NCI-H2107 treated with DMSO at 0.1 percent for 48 hours (cell line): ENCODE results near the gene EXOC6.
"Not testable (repeated sequence)": the region's sequence is repeated elsewhere in the genome, so short reads cannot be mapped to it uniquely, and the experiment has no call there.

ENCODE experiments used
- DNase-seq: peaks from one replicate; lab custom pipeline; 2025; ENCODE audit not compliant: unreplicated experiment; lab: John Stamatoyannopoulos, UW

Gene EXOC6

DNA sequence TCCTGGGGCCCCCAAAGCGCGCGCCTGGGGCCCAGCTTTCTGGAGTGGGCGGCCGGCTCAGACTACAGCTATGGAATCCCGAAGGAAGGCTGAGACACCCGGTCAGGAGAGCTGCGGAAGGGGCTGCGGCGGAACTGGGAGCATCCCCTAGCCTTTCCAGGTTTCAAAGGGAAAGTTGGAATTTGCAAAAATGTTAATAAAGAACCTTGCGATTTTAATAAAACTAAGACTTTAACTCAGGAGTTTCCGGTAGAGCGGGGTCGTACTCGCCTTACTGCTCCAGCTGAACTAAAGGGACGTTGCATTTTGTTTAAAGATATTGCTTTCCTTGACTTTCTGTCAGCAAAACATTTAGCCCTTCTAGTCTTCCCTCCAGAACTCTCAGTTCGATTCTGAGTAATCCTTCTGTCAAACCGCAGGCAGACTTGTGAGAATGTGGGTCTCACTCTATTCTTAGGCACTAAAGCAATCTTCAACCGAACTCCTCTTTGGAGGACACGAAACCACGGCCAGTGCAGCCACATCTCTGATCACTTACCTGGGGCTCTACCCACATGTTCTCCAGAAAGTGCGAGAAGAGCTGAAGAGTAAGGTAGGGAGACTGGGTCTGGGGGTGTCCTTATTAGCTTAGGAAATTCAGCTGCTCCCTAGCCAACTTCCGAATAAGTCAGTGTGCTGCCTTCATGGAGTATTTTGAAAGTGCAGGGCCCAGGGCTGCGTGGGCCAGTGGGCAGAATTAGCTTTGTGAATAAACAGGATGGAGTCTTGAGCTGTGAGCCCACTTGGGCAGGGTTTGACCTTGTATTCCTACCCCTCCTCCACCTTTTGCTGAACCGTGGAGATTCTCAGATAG lies 227.3 kb downstream of the EXOC6 start:
- no peak for DNase-seq

DNA sequence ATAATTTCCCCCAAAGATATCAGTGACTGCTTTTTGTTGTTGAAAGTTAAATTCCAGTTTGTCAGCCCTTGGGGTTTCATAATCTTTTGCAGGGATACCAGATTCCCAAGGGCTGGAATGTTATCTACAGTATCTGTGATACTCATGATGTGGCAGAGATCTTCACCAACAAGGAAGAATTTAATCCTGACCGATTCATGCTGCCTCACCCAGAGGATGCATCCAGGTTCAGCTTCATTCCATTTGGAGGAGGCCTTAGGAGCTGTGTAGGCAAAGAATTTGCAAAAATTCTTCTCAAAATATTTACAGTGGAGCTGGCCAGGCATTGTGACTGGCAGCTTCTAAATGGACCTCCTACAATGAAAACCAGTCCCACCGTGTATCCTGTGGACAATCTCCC lies 228.6 kb downstream of the EXOC6 start:
- no peak for DNase-seq

DNA sequence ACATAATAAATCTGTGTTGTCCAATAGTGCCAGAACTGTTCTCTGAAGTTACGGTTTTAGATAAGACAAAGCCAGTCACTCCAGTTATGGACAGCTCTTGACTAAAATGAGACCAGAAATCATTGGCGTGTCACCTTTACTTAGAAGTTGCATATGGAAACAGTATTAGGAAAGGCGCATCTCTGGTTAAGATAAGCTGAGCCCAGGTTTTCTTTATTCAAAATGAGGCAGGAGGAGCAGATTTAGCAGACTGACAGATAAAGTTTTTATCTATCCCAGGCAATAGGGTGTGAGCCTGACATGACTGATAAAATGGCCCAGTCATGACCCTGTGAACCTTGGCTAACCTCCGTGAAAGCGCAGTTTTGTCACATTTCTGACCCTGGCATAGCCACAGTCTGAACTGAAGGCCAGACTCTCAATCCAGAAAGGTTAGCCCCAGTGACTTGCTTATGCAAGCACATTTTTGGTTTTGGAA lies 229.6 kb downstream of the EXOC6 start:
- no peak for DNase-seq

DNA sequence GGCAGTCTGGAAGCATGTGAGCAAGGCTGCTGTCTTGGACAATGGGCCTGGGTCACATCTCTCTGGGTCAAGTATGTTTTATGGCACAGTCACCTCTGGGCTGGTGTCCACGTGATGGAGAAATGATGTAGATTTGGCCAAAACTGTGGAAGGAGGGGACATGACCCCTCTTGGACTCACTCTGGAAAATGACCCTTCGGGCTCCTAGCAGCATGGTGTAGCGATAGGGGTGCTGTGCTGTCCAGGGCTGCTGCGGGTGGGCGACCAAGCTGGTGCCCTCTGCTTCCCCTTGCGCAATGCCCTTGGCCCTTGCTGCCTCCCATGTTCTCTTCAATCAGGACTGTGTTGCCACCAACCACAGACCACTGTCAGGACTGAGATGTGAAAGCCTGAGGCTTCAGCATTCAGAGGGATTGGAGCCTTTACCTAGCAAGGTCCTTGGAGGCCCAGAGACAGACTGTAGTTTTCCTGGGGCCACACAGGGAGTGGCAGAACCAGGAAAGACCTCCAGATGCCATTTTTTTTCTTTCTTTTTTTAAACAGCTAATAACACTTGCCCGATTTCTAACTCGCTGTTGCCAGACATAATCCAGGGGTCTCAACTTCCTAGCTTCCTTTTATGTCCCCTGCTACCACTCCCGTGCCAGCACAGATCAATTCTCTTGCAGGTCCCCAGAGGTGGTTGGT lies 231.5 kb downstream of the EXOC6 start:
- no peak for DNase-seq

DNA sequence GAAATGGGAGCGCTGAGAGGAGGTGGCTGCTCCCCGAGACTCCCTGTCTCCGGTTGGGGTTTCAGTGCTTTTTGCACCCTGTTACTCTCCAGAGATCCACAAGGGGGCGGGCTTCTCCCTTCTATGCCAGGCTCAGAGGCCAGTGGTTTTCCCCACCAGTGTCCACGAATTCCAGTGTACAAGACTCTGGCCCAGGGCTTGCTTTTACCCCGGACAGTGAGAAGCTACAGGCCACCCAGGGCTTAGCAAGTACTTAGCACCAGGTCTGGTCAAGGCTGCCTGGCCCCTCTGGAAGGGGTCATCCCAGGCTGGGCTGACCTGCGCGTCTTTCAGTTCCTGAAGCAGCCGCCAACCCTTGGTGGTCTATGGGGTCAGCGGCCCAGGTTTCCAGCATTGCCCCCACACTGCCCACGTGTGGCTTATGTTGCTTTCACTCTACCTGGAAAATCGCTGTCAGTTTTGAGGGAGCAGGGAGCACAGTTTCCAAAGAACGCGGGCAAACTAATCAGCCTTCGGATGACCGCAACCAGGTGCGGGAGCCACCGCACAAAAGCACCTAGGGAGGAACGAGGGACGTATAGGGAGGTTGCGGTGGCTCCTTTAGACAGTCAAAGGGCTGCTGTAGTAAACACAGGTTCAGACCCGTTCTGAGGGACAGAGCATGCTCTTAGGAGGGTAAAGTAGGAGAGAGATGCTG lies 232.2 kb downstream of the EXOC6 start:
- peak; percentile 21 for DNase-seq

DNA sequence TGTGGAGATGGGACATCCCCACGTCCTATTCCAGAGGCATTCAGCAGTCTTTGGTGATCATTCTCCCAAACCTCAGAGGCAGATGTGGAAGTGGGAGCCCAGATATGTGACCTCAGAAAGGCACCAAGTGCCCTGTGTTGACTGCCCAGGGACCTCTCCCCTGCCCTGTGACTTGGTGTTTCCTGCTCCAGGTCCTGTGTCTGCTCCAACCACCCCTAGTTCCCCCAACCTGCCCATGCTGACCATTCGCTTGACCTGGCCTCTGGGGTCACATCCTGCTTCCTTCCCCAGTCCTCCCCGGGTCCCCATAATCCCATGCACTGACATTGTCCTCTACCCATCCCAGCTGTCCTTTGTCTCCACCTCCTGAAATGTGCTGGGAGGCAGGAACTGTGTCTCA lies 233.0 kb downstream of the EXOC6 start:
- DNase-seq: no peak

DNA sequence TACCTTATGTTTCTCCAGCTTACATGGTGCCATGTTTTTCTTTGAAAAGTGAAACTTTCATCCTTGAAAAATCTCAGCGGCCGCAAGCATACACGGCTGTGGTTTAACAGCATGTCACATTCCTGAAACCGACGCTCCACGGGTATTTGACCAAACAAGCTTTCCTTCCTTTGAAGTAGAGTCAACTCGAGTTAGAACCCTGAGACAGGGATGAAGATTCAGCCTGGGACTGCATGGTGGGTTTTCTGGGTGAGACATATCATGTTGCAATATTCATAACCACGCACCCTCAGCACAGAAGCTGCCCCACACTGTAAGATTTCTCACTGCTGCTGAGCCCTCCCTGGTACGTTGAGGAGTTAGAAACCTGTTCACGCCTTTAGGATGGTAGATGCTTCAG lies 233.5 kb downstream of the EXOC6 start:
- DNase-seq: no peak

DNA sequence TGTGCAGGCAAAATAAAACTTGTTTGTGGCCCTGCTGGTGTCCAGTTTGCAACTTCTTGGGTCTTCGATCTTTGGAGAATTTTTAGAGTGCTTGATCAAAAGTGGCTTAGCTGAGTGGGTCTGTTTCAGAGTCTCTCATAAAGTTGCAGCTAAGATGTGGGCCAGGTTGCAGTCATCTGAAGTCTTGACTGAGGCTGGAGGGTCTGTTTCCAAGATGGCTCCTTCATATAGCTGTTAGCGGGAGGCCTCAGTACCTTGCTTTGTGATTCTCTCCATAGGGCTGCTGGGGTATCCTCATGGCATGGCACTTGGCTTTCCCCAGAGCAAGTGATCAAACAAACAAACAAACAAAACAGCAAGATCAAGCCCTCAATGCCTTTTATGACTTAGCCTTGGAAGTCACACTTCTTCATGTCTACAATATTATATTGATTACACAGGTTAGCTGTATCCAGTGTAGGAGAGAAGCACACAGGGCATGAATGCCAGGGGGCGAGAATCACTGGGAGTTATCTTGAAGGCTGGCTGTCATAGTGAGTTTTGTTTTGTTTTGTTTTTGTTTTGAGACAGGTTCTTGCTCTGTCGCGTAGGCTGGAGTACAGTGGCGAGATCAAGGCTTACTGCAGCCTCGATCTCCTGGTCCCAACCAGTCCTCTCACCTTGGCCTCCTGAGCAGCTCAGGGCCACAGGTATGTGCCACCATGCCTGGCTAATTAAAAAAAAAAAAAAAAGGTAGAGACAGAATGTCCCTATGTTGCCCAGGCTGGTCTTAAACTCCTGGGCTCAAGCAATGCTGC lies 235.6 kb downstream of the EXOC6 start:
- no peak for DNase-seq

DNA sequence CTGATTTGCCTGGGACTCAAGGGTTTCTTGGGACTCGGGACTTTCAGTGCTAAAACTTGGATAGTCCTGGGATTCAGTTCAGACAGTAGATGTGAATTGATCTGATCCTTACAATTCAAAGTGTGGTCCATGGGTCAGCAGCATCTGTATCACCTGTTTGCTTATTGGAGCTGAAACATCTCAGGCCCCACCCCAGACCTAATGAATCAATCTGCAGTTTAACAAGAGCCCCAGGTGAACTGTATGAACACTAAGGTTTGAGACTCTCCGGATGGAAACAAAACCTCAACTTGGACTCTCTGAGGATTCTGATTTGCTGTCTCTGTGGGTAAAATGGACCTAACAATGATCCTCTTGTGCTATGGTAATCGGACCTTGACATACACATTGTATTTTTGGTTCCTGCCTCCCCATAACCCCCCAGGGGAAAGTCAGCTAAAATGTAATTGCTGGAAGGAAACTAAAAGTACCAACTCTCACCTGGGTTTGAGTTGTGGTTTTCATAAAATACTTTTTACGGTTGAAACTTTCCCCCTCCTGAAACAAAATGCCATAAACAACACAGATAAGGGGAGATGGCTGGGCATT lies 237.0 kb downstream of the EXOC6 start:
- DNase-seq: no peak

DNA sequence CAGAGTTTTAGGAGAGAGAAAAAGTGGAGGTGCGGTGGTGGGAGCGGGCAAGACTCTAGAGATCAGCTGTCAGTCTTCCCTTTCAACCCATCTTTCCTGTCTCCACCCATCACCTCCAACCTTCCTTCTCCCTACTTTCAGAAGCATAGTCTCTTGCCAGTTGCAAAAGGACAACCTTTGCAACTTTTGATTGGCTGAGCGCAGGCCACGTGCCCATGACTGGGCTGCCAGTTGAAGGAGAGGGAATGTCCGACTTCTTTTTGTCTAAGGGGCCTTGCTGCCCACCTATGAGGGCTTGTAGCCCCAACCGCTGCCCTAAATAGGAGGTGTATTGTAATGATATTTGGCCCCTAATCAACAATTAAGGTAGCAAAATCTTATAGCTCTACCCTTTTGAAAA lies 238.0 kb downstream of the EXOC6 start:
- DNase-seq: no peak

DNA sequence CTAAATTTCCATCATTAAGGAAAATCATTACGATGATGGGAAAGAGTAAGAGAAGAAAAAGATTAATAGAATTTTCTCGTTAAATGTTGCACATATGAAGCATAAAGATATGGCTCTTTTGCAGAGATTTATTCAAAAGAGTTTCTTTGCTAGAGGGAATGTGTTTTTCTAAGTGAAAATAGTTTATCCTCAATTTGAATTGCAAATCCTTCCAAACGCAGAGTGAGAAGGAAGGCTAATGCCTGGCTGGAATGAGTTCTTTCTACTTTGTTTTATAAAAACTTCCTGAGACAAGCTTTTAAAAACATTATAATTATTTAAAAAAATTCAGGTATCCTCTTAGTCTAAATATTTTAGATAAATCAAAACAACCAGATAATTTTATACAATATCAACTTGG lies 239.5 kb downstream of the EXOC6 start:
- no peak for DNase-seq

DNA sequence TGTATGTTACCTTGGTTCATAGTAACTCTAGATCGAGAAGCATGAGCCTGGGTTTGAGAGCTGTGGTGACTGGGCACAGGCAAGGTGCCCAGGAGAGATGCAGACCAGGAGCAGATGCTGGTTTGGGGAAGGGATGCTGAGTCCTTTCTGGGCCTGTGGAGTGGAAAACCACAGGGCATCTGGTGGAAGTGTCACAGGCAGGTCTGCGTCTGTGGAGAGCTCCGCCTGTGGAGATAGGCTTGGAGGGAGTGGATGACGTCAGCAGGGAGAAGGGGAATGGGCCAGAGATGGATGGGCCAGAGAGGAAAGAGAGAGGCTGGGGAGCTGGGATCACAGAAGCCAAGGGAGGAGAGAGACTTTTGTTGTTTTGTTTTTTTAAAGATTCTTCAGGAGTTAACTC lies 240.1 kb downstream of the EXOC6 start:
- DNase-seq: no peak

DNA sequence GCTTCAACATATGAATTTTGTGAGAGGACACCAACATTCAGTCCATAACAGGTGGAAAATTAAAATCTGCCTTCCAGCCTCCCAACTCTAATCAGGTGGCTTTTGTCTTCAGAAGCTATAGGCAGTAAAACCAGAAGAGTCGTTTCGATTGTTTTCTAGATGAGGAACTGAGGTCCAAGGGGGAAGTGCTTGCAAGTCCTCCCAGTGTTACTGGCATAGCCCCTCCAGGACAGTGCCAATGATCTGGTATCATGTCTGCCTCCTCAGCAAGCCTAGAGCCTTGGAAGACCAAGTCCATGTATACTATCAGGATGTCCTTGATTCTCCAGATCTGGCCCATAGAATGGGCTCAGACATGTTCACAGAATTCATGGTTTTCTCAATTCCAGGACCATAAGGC lies 242.3 kb downstream of the EXOC6 start:
- DNase-seq: no peak

DNA sequence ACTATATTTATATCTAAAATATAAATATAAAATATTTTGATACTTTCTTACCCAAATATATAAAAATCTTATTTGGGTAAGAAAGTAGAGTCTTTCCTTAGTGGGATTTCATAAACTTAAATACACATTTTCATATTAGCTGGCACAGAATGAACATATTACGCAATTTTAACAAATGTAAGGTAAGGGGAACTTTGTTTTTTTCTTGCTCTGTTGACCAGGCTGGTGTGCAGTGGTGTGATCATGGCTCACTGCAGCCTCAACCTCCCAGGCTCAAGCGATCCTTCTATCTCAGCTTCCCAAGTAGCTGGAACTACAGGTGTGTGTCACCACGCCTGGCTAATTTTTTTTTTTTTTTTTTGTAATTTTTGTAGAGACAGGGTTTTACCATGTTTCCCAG lies 243.6 kb downstream of the EXOC6 start:
- no peak for DNase-seq

DNA sequence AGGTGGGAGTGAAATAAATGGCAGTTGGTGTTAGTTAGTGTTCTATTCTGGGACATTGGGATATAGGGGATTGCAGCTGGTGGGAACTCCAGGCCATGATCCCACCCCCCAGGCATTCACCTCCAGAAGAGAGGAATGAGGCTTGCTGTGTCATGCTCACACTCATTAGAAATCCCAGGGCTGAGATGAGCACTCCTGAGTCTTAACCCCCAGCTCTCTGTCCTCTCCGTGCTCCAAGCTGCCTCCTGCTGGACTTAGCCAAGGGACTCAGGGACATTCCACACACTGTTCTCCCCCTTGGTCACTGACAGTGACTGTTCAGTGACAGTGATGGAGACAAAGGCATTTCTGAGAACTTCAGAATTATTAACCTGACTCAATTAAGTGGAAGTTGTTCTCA lies 246.9 kb downstream of the EXOC6 start:
- no peak for DNase-seq

DNA sequence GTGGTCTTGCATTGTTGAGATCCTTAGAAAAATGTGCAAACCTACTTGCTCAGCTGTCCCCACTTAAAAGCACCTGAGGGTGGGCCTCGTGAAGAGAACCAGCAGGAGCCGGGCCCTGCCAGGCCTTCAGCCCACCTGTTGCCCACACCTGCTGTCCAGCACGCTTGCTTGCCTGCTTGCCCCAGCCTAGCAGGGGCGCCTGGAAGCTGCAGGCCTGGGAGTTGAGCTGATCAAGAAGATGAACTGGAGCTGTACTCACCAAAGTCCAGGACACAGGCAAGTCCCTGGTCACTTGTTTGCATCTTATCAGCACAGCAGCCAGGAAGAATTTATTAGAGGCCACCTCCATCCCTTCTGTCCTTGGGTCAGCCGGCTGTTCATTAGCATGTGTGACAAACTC lies 248.6 kb downstream of the EXOC6 start:
- DNase-seq: no peak

DNA sequence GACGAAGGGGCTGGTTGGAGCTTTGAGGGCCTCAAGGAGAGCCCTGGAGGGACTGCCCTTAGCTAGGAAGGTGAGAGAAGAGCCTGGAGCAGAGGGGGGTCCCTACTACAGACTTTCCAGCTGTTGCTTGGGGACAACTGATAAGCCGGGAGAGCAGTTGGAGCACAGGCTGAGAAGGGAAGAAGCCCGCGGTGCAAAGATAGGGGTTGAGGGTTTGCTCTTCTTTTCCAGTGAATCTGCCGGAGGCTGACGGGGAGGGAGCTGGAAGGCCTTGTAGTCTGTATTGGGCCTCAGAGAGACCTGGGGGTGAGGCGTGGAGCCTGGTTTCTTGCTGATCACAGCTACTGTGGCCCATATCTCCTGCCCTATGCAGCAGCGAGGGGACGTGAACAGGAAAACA lies 249.1 kb downstream of the EXOC6 start:
- no peak for DNase-seq

DNA sequence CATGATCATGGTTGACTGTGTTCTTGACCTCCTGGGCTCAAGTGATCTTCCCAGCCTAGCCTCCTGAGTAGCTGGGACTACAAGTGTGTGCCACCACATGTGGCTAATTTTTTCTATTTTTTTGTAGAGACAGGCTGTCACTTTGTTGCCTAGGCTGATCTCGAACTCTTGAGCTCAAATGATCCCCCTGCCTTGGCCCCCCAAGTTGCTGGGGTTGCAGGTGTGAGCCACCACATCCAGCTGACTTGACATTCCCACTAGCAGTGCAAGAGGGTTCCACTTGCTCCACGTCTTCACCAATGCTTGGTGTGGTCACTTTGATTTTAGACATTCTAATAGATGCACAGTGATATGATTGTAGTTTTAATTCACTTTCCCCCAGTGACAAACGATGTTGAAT lies 250.5 kb downstream of the EXOC6 start:
- no peak for DNase-seq

DNA sequence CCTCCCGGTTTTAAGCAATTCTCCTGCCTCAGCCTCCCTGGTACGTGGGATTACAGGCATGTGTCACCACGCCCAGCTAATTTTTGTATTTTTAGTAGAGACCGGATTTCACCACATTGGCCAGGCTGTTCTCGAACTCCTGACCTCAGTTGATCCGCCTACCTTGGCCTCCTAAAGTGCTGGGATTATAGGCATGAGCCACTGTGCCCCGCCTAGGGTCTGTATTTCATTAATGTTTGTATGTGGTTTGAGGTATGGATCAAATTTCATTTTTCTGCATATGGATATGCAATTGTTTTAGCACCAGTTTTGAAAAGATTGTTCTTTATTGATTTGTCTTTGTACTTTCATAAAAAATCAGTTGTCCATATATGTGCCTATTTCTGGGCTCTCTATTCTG lies 251.3 kb downstream of the EXOC6 start:
- no peak for DNase-seq

DNA sequence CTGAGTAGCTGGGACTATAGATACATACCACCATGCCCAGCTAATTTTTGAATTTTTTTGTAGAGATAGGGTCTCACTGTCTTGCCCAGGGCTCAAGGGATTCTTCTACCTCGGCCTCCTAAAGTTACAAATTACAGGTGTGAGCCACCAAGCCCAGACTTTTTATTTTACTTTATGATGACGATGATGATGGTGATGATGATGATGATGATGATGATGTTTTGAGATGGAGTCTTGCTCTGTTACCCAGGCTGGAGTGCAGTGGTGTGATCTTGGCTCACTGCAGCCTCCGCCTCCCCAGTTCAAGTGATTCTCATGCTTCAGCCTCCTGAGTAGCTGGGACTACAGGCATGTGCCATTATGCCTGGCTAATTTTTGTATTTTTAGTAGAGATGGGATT lies 252.8 kb downstream of the EXOC6 start:
- not testable (repeated sequence) for DNase-seq

DNA sequence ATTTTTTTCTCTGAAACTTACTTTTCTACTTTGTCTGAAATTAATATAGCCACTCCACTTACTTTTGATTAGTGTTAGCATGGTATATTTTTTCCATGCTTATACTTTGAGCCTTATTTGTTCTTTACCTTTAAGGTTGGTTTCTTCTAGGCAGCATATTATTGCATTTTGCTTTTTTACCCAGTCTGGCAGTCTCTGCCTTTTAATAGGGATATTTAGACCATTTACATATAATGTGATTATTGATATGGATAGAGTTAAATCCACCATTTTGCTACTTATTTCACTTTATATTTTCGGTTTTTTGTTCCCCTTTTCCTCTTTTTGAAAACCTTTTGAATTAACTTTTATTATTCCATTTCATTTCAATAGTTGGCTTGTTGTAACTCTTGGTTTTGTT lies 255.6 kb downstream of the EXOC6 start:
- no peak for DNase-seq
